Measurements from ENCODE around the gene PRCD. TPM values are rescaled to one million over a fixed set of nuclear protein-coding genes. Genes with fewer than 3 reads are reported as not detected.

The PRCD gene
- total RNA-seq, 1 donor from 2014 or later: 1.9 TPM

Small RNA genes lying within 50 kb of the gene (small RNA-seq; reads per million reads assigned to genes)
- not detected for gene SNORD1A
- gene SNORD1B: 212 reads per million, percentile 97 among the genes with 10 or more reads in this experiment

Other genes starting within 250 kb of the PRCD start
- 6.1 TPM for gene QRICH2, start 231.8 kb upstream of the PRCD start, total RNA-seq
- 44.6 TPM for gene PRPSAP1, start 186.1 kb upstream of the PRCD start, total RNA-seq
- 0.78 TPM for gene SPHK1, start 155.4 kb upstream of the PRCD start, total RNA-seq
- 30.3 TPM for gene UBE2O, start 86.9 kb upstream of the PRCD start, total RNA-seq
- gene AANAT, start 72.4 kb upstream of the PRCD start, total RNA-seq: not detected
- 2.2 TPM for gene RHBDF2, start 38.6 kb upstream of the PRCD start, total RNA-seq
- gene CYGB, start 2.3 kb upstream of the PRCD start, total RNA-seq: 1.2 TPM
- not detected for gene ST6GALNAC2, start 45.8 kb downstream of the PRCD start, total RNA-seq
- 1.7 TPM for gene ST6GALNAC1, start 103.7 kb downstream of the PRCD start, total RNA-seq
- gene MXRA7, start 170.9 kb downstream of the PRCD start, total RNA-seq: 34.6 TPM
- 20.0 TPM for gene JMJD6, start 186.6 kb downstream of the PRCD start, total RNA-seq
- gene METTL23, start 186.8 kb downstream of the PRCD start, total RNA-seq: 17.8 TPM
- gene SRSF2, start 197.3 kb downstream of the PRCD start, total RNA-seq: 87.7 TPM
- 61.3 TPM for gene MFSD11, start 198.1 kb downstream of the PRCD start, total RNA-seq

Data from occipital lobe (tissue), 2 donors.